Osteoblast (primary cell): ENCODE results near the gene BCAT1. TPM values are rescaled to one million over a fixed set of nuclear protein-coding genes. Genes with fewer than 3 reads are reported as not detected.

Source experiments
- DNase-seq: peaks from one replicate; pipeline ENCODE4 v3.0.0; 2011; ENCODE audit warnings: low spot score, mixed read lengths; ENCODE audit not compliant: insufficient read length; ENCODE audit errors: missing footprints
- H2AFZ ChIP-seq: 2 replicates; pipeline ENCODE4 v1.6.0; 2011; ENCODE audit warnings: mild to moderate bottlenecking, low read length
- H3K27ac ChIP-seq: 2 replicates; pipeline ENCODE4 v1.5.1; 2011; ENCODE audit warnings: mild to moderate bottlenecking, low read depth, low read length, moderate library complexity
- H3K27me3 ChIP-seq: 2 replicates; pipeline ENCODE4 v1.6.0; 2012; ENCODE audit warnings: mild to moderate bottlenecking, control low read depth, inconsistent platforms, low read length, moderate library complexity; ENCODE audit not compliant: insufficient read depth
- H3K36me3 ChIP-seq: 2 replicates; pipeline ENCODE4 v1.5.1; 2011; ENCODE audit warnings: mild to moderate bottlenecking, low read length, control low read depth, moderate library complexity; ENCODE audit not compliant: insufficient read depth
- H3K4me1 ChIP-seq: 2 replicates; pipeline ENCODE4 v1.5.1; 2011; ENCODE audit warnings: mild to moderate bottlenecking, low read length, control low read depth, moderate library complexity; ENCODE audit not compliant: insufficient read depth
- H3K4me2 ChIP-seq: 2 replicates; pipeline ENCODE4 v1.6.0; 2011; ENCODE audit warnings: mild to moderate bottlenecking, low read length; ENCODE audit not compliant: insufficient read depth
- H3K4me3 ChIP-seq: fragments of 200-600 bp; sonication (generic); 3 replicates; pipeline ENCODE4 v1.5.1; 2012; ENCODE audit warnings: mild to moderate bottlenecking, low read length, inconsistent platforms; ENCODE audit not compliant: insufficient read depth
- H3K79me2 ChIP-seq: 2 replicates; pipeline ENCODE4 v1.6.0; 2012; ENCODE audit warnings: mild to moderate bottlenecking, low read length, control low read depth, inconsistent platforms; ENCODE audit not compliant: insufficient read depth
- H3K9me3 ChIP-seq: 2 replicates; pipeline ENCODE4 v1.5.1; 2011; ENCODE audit warnings: low read depth, low read length, control low read depth
- H4K20me1 ChIP-seq: 2 replicates; pipeline ENCODE4 v1.6.0; 2012; ENCODE audit warnings: mild to moderate bottlenecking, low read length, control low read depth; ENCODE audit not compliant: insufficient read depth
- total RNA-seq: library from RNA; depleted of rRNA; stranded (reverse); fragments of >200 nt; gene quantifications from 2 replicates; pipeline ENCODE4 v1.2.3, GENCODE V29; 2012
- TF ChIP-seq, protein P1 (sequence below): IDR thresholded peaks from 2 replicates; pipeline ENCODE4 v1.5.1; 2011; ENCODE audit warnings: mild to moderate bottlenecking, low read depth, low read length, moderate library complexity; ENCODE audit errors: extremely low read depth

BCAT1 gene
- total RNA-seq, 1 donor, result 273 TPM

DNA sequence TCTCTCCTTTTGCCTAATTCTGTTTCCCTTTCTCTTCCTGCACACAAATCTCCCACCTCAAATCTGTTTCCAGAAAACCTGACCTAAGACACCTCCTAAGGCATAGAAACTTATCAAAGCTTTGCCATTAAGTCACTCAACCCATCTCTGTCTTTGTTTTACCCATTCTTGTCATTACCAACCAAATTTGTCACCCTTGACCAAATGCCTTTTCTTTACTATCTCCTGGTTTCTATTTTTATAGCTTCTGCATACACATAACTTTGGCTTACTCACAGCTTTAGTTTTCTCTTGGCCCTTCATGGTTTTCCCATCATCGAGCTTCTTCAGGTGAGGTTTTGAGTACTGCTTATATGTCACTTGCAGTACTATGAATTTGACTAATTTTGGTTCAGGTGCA lies 184.2 kb downstream of the BCAT1 start:
- Histone ChIP-seq H3K9me3 (no peaks in the 10 kb centered on the region), H3K4me3 (no peak overlapping the region), H3K4me1 (no peaks in the 10 kb centered on the region), H2AFZ (no peak overlapping the region), H3K4me2 (no peak overlapping the region), H3K79me2 (no peaks in the 10 kb centered on the region), H3K27ac (no peak overlapping the region), H3K27me3 (no peaks in the 10 kb centered on the region), H4K20me1 (no peaks in the 10 kb centered on the region), H3K36me3 (no peaks in the 10 kb centered on the region)
- TF ChIP-seq, protein P1, sequence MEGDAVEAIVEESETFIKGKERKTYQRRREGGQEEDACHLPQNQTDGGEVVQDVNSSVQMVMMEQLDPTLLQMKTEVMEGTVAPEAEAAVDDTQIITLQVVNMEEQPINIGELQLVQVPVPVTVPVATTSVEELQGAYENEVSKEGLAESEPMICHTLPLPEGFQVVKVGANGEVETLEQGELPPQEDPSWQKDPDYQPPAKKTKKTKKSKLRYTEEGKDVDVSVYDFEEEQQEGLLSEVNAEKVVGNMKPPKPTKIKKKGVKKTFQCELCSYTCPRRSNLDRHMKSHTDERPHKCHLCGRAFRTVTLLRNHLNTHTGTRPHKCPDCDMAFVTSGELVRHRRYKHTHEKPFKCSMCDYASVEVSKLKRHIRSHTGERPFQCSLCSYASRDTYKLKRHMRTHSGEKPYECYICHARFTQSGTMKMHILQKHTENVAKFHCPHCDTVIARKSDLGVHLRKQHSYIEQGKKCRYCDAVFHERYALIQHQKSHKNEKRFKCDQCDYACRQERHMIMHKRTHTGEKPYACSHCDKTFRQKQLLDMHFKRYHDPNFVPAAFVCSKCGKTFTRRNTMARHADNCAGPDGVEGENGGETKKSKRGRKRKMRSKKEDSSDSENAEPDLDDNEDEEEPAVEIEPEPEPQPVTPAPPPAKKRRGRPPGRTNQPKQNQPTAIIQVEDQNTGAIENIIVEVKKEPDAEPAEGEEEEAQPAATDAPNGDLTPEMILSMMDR, result no peak
- no peak for DNase-seq

GRCh38 chr12:24760606-24761378 lies 188.1 kb downstream of the BCAT1 start:
- Histone ChIP-seq H3K4me2 (no peak overlapping the region), H3K27ac (no peak overlapping the region), H3K4me1 (peaks cover 12% of the 10 kb centered on the region), H3K79me2 (no peaks in the 10 kb centered on the region), H3K27me3 (no peaks in the 10 kb centered on the region), H2AFZ (no peak overlapping the region), H4K20me1 (no peaks in the 10 kb centered on the region), H3K4me3 (no peak overlapping the region), H3K36me3 (no peaks in the 10 kb centered on the region), H3K9me3 (no peaks in the 10 kb centered on the region)
- TF ChIP-seq, protein P1, result no peak
- no peak for DNase-seq

GRCh38 chr12:24760162-24760561 lies 188.7 kb downstream of the BCAT1 start:
- Histone ChIP-seq H2AFZ (no peak overlapping the region), H3K9me3 (no peaks in the 10 kb centered on the region), H3K4me2 (no peak overlapping the region), H3K27me3 (no peaks in the 10 kb centered on the region), H3K36me3 (no peaks in the 10 kb centered on the region), H3K79me2 (no peaks in the 10 kb centered on the region), H3K27ac (no peak overlapping the region), H4K20me1 (no peaks in the 10 kb centered on the region), H3K4me1 (peaks cover 18% of the 10 kb centered on the region), H3K4me3 (no peak overlapping the region)
- DNase-seq, result no peak
- TF ChIP-seq, protein P1, result no peak

Other genes starting within 250 kb of the BCAT1 start
- gene DNAI7, start 246.1 kb upstream of the BCAT1 start, total RNA-seq, result 0.29 and 0.36 TPM in 2 replicates
- 27.9 and 28.0 TPM in 2 replicates for gene ETFRF1, start 246.1 kb upstream of the BCAT1 start, total RNA-seq